WERI-Rb-1 (cell line): ENCODE results near the gene ZNFX1.

Experiments
- DNase-seq: peaks from one replicate; pipeline ENCODE4 v3.0.0-alpha.2; 2020
- H3K27ac ChIP-seq: fragments of 250-450 bp; sonication (Bioruptor Pico); 2 replicates; pipeline ENCODE4 v1.5.1; 2020; ENCODE audit warnings: mild to moderate bottlenecking, moderate library complexity
- H3K27me3 ChIP-seq: fragments of 250-450 bp; sonication (Bioruptor Pico); 2 replicates; pipeline ENCODE4 v1.5.1; 2021; ENCODE audit warnings: mild to moderate bottlenecking, low read depth, moderate library complexity; ENCODE audit not compliant: insufficient read depth, severe bottlenecking
- H3K36me3 ChIP-seq: fragments of 250-450 bp; sonication (Bioruptor Pico); 2 replicates; pipeline ENCODE4 v1.5.1; 2020; ENCODE audit warnings: mild to moderate bottlenecking, moderate library complexity
- H3K4me3 ChIP-seq: 2 replicates; pipeline ENCODE4 v1.5.1; 2011; ENCODE audit warnings: low read depth, mild to moderate bottlenecking, control low read depth, low read length
- H3K9me3 ChIP-seq: fragments of 250-450 bp; sonication (Bioruptor Pico); 2 replicates; pipeline ENCODE4 v1.5.1; 2021; ENCODE audit warnings: mild to moderate bottlenecking, moderate library complexity; ENCODE audit not compliant: severe bottlenecking
- TF ChIP-seq, protein P1 (sequence below): IDR thresholded peaks from 2 replicates; pipeline ENCODE4 v1.5.1; 2011; ENCODE audit warnings: low read depth, mild to moderate bottlenecking, control low read depth, inconsistent platforms, low read length

ZNFX1 gene

DNA sequence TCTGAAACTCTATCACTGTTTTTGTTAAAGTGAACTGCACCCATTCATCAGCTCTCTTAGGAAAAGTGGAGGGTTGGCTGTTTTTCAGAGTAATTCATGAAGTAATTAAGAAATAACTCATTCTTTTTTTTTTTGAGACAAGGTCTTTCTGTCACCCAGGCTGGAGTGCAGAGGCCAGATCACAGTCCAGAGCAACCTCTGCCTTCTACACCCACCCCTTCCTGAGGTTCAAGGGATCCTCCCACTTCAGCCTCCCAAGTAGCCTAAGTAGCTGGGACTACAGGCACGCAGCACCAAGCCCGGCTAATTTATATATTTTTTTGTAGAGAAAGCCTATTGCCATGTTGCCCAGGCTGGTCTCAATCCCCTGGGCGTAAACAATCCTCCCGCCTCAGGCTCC lies 2.6 kb downstream of the ZNFX1 start:
- Histone ChIP-seq H3K27ac (no peak overlapping the region), H3K27me3 (no peaks in the 10 kb centered on the region), H3K36me3 (peaks cover 73% of the 10 kb centered on the region), H3K4me3 (no peak overlapping the region), H3K9me3 (peaks cover 4% of the 10 kb centered on the region)
- no peak for DNase-seq
- TF ChIP-seq, protein P1, sequence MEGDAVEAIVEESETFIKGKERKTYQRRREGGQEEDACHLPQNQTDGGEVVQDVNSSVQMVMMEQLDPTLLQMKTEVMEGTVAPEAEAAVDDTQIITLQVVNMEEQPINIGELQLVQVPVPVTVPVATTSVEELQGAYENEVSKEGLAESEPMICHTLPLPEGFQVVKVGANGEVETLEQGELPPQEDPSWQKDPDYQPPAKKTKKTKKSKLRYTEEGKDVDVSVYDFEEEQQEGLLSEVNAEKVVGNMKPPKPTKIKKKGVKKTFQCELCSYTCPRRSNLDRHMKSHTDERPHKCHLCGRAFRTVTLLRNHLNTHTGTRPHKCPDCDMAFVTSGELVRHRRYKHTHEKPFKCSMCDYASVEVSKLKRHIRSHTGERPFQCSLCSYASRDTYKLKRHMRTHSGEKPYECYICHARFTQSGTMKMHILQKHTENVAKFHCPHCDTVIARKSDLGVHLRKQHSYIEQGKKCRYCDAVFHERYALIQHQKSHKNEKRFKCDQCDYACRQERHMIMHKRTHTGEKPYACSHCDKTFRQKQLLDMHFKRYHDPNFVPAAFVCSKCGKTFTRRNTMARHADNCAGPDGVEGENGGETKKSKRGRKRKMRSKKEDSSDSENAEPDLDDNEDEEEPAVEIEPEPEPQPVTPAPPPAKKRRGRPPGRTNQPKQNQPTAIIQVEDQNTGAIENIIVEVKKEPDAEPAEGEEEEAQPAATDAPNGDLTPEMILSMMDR = no peak

DNA sequence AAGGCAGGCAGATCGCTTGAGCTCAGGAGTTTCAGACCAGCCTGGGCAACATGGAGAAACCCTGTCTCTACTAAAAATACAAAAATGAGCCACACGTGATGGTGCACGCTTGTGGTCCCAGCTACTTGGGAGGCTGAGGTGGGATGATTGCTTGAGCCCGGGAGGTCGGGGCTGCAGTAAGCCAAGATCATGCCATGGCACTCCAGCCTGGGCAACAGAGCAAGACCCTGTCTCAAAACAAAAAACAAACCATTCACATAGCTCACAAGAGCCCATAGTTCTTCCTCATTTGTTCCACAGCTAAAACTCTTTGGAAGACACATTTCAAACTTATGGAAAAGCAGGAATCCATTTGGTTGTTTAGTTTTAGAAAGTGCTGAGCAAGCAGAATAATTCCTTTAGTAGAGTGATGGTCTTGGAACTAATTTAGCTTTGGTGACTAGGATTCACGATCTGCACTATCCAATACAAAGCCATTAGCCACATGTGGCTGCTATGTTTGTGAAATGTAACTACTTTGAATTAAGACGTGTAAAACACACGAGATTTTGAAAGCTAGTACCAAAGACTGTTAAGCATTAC lies 4.1 kb downstream of the ZNFX1 start:
- Histone ChIP-seq H3K36me3 (peaks cover 73% of the 10 kb centered on the region), H3K27me3 (no peaks in the 10 kb centered on the region), H3K4me3 (no peak overlapping the region), H3K27ac (no peak overlapping the region), H3K9me3 (no peaks in the 10 kb centered on the region)
- no peak for DNase-seq
- TF ChIP-seq, protein P1 = no peak

DNA sequence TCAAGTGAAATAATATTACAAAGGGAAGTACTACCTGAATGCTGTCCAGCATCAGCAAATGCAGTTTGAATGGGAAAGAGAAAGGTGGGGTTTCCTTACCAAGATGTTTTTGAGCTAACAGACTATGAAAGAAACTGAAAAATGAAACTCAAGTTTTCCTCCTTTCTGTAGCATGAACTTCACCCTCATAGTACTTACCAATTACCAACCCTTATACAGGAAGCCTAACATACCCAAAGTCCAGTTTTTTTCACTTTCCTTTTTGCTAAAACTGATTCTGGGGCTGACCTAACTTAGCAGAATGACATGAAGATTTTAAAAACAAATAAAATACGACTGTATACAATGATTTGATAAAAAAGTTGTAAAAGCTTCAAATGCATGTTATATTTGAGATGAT lies 5.2 kb downstream of the ZNFX1 start:
- H3K9me3 ChIP-seq = no peaks in the 10 kb centered on the region
- TF ChIP-seq, protein P1 = no peak
- no peak for DNase-seq
- H3K4me3 ChIP-seq = no peak overlapping the region
- H3K27ac ChIP-seq = no peak overlapping the region
- H3K27me3 ChIP-seq = no peaks in the 10 kb centered on the region
- H3K36me3 ChIP-seq = peaks cover 79% of the 10 kb centered on the region

DNA sequence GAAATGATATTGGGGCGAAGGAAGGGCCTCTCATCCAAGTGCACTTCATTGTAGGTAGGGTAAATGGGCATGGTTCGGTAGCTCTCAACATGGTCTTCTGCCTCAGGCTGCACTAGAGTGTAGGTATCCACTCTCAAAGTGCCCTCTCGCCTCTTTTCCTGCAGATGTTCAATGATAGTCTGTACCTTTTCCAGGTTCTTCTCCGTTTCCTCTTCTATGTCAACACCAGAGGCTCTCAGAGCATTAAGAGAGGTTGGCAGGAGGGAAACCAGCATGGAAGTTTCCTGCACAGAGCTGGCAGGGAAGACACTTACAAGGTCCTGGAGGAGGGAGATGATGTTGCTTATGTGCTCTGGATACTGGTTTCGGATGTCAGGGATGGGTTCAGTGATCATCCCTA lies 7.1 kb downstream of the ZNFX1 start:
- Histone ChIP-seq H3K27me3 (no peaks in the 10 kb centered on the region), H3K4me3 (no peak overlapping the region), H3K9me3 (no peaks in the 10 kb centered on the region), H3K36me3 (peaks cover 88% of the 10 kb centered on the region), H3K27ac (no peak overlapping the region)
- DNase-seq = no peak
- TF ChIP-seq, protein P1 = no peak

DNA sequence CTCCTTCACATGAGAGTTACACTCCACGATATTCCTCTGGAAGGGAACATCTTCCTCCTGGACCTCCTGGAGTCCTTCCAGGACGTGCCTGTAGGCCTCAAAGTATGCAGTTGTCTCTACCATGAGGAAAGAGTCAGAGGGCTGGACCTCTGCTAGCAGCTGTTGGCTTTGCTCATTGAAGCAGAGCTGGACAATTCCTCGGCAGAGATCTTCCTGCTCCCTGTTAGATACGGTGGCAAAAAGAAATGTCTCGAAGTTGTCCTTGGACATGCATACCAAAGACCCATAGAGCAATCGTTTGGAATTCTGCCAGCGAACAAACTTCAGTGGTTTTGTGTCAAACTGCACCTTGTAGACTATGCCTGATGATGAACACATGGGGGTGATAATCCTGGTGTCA lies 7.7 kb downstream of the ZNFX1 start:
- TF ChIP-seq, protein P1 = no peak
- no peaks in the 10 kb centered on the region for H3K27me3 ChIP-seq
- peaks cover 86% of the 10 kb centered on the region for H3K36me3 ChIP-seq
- no peak overlapping the region for H3K27ac ChIP-seq
- no peaks in the 10 kb centered on the region for H3K9me3 ChIP-seq
- no peak for DNase-seq
- H3K4me3 ChIP-seq = no peak overlapping the region

DNA sequence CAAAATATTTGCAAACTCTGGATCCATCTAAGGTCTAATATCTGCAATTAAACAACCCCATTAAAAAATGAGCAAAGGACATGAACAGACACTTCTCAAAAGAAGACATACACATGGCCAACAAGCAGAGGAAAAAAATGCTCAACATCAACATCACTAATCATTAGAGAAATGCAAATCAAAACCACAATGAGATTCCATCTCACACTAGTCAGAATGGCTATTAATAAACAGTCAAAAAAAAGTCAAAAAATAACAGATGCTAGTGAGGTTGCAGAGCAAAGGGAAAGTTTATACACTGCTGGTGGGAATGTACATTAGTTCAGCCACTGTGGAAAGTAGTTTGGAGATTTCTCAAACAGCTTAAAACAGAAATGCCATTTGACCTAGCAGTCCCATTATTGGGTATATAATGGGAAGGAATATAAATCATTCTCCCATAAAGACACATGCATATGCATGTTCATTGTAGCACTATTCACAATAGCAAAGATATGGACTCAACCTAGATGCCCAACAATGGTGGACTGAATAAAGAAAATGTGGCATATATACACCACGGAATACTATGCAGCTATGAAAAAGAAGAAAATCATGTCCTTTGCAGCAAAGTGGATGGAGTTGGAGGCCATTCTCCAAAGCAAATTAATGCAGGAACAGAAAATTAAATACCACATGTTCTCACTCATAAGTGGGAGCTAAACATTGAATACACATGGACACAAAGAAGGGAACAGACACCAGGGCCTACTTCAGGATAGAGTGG lies 9.1 kb downstream of the ZNFX1 start:
- Histone ChIP-seq H3K4me3 (no peak overlapping the region), H3K36me3 (peaks cover 90% of the 10 kb centered on the region), H3K9me3 (no peaks in the 10 kb centered on the region), H3K27ac (no peak overlapping the region), H3K27me3 (no peaks in the 10 kb centered on the region)
- TF ChIP-seq, protein P1 = no peak
- DNase-seq = no peak
